Naive thymus-derived CD8-positive, alpha-beta T cell (primary cell): Measurements from ENCODE around the gene PKLR. TPM values are rescaled to one million over a fixed set of nuclear protein-coding genes. Genes with fewer than 3 reads are reported as not detected.
A peak's percentile ranks its signal among the peaks of the same experiment; 100 is the strongest.

ENCODE experiments used
- ATAC-seq, 2 donors: fragments of 150-1000 bp; cut with Tn5 transposase in 1 of 2; sonication (Bioruptor Pico), chemical (Tn5 transposase) in 1 of 2; 1 replicate in 1 of 2; 2 replicates in 1 of 2; pipeline ENCODE4 v1.10.0; 2021; ENCODE audit warnings: mild to moderate bottlenecking in 2 of 2, moderate library complexity in 2 of 2
- POLR2A ChIA-PET: fragments of 350-600 bp; sonication (Branson Sonifier 250); formaldehyde crosslinking; loops from one replicate; lab custom pipeline; 2021; ENCODE audit warnings: antibody characterized with exemption; lab: Charles Lee
- DNase-seq, 10 donors: peaks; one replicate each; pipeline versions ENCODE4 v3.0.0 to v3.0.0-alpha.2; 2020 to 2022
- H3K27ac Mint-ChIP-seq, 10 donors: one replicate each; pipeline ENCODE4 v1.8.0; 2020 to 2022; ENCODE audit warnings: mild to moderate bottlenecking in 10 of 10, mixed read lengths in 10 of 10, moderate library complexity in 4 of 10, inconsistent platforms in 1 of 10
- H3K27me3 Mint-ChIP-seq, 5 donors: one replicate each; pipeline ENCODE4 v1.8.0; 2021 to 2022; ENCODE audit warnings: mixed read lengths in 5 of 5
- H3K36me3 Mint-ChIP-seq, 3 donors: one replicate each; pipeline ENCODE4 v1.8.0; 2020 to 2022; ENCODE audit warnings: mixed read lengths in 3 of 3, mild to moderate bottlenecking in 2 of 3, inconsistent platforms in 1 of 3
- H3K4me1 Mint-ChIP-seq, 4 donors: one replicate each; pipeline ENCODE4 v1.8.0; 2021 to 2022; ENCODE audit warnings: mixed read lengths in 4 of 4
- H3K4me3 Mint-ChIP-seq, 10 donors: one replicate each; pipeline ENCODE4 v1.8.0; 2020 to 2022; ENCODE audit warnings: mild to moderate bottlenecking in 10 of 10, mixed read lengths in 10 of 10, moderate library complexity in 6 of 10, inconsistent platforms in 1 of 10
- H3K9me3 Mint-ChIP-seq, 9 donors: one replicate each; pipeline ENCODE4 v1.8.0; 2020 to 2022; ENCODE audit warnings: mixed read lengths in 9 of 9, mild to moderate bottlenecking in 3 of 9, inconsistent platforms in 1 of 9, moderate library complexity in 1 of 9
- polyA plus RNA-seq, 3 donors: library from polyadenylated mRNA; unstranded; fragments of 300-500 nt; fragmentation: Illumina TruSeq; gene quantifications; one replicate each; pipeline ENCODE4 v1.2.3, GENCODE V29; 2021
- total RNA-seq, 8 experiments: library from RNA in 2 of 8; stranded (reverse) in 2 of 8; gene quantifications; one replicate each; pipeline ENCODE4 v1.2.3 and lab custom pipeline; 2021 to 2026

PKLR gene
- total and polyA plus RNA-seq, 5 experiments from 2014 or later, result not detected

DNA sequence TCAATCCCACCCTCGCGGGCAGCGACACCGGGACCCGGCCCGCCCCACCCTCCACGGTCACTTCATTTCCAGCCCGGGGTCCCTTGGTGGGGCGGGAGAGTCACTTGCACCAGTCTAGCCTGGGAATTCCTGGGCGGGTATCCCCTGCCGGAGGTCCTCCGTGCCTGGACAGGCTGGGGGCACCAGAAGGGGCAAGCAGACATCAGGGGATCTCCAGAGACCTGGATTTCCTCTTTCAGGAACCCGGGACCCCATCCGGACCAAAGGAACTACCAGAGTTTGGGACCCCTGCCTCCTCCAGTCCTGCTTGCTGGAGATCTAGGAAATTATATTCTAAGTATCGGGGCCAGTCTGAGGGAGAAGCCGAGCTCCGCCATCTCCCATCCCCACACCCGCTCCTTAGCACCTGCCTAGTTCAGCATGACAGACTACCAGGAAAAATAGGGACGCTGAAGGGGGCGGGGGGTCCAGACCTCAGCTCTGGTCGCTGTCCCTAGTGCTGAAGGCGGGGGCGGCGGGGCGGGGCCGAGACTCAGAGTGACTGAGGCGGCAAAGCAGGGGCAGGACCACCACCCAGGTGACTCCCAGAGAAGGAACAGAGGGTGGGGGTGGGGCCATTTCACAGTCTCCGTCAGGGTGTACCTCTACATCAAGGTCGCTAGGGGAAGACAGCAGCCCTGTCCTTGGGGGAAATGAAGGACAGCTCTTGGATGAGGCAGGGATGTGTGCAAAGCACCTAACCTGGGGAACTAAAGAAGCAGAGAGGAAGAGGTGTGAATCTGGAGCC lies 23.1 kb downstream of the PKLR start:
- no peaks in the 10 kb centered on the region for H3K36me3 Mint-ChIP-seq
- DNase-seq (peak; percentile 61 to 89 (median 78)), ATAC-seq (peak; percentile 40 to 69)
- H3K4me3 Mint-ChIP-seq, result peak overlapping the region; percentile 60 to 83 (median 74)
- H3K4me1 Mint-ChIP-seq, result peaks cover 12 to 34% (median 29%) of the 10 kb centered on the region in 4 donors
- no peaks in the 10 kb centered on the region for H3K27me3 Mint-ChIP-seq
- H3K9me3 Mint-ChIP-seq, result no peaks in the 10 kb centered on the region
- POLR2A ChIA-PET, result interaction anchor here (0.8 to 1.3 kb wide), 3 partner anchors 34 to 46 kb away, joined by 3 to 4 read pairs (median 3); no protein-coding TSS in a partner anchor
- H3K27ac Mint-ChIP-seq, result peak overlapping the region in 8 of 10 donors; percentile 5 to 88 (median 46)

DNA sequence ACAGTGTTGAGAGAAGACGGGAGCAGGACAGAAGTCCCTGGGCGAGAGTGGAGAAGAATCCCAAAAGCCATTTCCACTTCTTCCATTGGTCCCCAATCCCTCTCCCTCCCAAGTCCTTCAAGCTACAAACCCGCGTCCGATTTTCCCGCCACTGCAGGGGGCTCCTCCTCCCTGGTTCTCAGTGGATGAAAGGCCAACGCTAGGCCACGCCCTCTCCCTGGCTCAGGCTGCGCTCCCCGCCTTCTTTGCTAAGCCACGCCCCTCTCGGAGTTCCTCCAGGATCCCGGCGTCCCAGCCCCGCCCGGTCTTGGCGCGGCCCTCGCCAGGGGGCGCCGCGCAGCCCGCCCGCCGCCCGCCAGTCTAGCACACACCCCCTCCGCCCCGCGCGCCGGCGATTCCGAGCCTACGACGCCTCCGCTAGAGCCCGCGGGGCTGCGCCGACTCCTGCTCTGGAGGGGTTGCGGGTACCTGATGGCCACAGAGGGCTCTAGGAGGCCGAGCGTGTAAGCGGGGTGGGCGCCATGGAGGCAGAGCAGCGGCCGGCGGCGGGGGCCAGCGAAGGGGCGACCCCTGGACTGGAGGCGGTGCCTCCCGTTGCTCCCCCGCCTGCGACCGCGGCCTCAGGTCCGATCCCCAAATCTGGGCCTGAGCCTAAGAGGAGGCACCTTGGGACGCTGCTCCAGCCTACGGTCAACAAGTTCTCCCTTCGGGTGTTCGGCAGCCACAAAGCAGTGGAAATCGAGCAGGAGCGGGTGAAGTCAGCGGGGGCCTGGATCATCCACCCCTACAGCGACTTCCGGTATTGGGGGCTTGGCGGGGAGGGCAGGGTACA lies 24.0 kb downstream of the PKLR start, which contains the start of gene HCN3:
Gene HCN3, plus strand, starts transcription at position 394 of the 832 bp plus-strand sequence. Its CDS starts 128 bp downstream, at position 522.
- ATAC-seq (peak; percentile 34 to 62), DNase-seq (peak; percentile 68 to 94 (median 82))
- no peaks in the 10 kb centered on the region for H3K27me3 Mint-ChIP-seq
- peaks cover 16 to 42% (median 36%) of the 10 kb centered on the region in 4 donors for H3K4me1 Mint-ChIP-seq
- POLR2A ChIA-PET, result interaction anchor here (1.2 to 5.9 kb wide), 3 partner anchors 22 to 46 kb away, joined by 4 to 30 read pairs (median 4); partner anchors contain the start of gene ENTREP3
- no peaks in the 10 kb centered on the region for H3K36me3 Mint-ChIP-seq
- H3K27ac Mint-ChIP-seq, result peak within 1 kb of the TSS in 8 of 10 donors; percentile 23 to 88 (median 67)
- H3K4me3 Mint-ChIP-seq, result peak within 1 kb of the TSS; percentile 68 to 84 (median 78)
- no peaks in the 10 kb centered on the region for H3K9me3 Mint-ChIP-seq

DNA sequence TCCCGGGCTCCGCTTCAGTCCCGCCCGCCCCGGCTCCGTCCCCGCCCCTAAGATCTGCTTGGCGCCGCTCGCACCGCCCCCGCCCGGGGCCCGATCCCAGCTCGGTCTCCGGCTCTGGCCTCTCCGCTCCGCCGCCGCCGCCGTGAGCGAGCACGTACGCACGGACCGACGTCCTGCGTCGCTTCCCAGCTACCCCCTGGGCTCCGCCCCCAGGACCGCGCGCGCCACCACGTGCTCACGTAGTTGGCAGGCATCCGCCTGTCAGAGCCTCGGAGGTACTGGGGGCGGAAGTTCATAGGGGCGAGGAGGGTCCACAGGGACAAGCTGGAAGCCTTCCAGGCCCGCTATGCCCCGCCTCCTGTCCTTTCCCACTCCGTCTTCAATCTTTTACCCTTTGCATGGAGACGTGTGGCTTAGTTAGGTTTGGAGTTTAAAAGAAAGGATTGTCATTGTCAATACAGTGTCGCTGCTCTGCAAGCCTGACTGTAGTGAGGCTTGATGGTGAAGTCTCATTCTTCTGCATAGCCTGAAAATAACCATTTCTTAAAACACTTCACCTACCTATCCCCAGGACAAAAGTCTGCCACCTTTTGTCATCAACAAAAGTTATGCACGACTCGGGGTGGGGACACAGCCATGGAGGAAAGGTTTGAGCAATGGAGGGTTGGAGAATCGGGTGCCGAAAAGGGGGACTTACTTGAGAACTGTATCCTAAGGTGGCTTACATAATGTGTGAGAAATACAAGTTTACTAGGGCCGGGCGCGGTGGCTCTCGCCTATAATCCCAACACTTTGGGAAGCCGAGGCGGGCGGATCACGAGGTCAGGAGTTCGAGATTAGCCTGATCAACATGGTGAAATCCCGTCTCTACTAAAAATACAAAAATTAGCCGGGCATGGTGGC lies 27.6 kb downstream of the PKLR start, which contains the start of gene CLK2:
Gene CLK2, minus strand, starts transcription at position 162 of the 903 bp plus-strand sequence. CDS start 2,527 bp downstream, outside the sequence.
- Mint-ChIP-seq H3K36me3 (peaks cover 0 to 30% (median 0%) of the 10 kb centered on the region in 3 donors), H3K27me3 (no peaks in the 10 kb centered on the region), H3K27ac (peak within 1 kb of the TSS; percentile 92 to 99 (median 95)), H3K4me1 (peaks cover 16 to 58% (median 50%) of the 10 kb centered on the region in 4 donors), H3K4me3 (peak within 1 kb of the TSS; percentile 90 to 99 (median 94)), H3K9me3 (no peaks in the 10 kb centered on the region)
- peak; percentile 86 to 96 (median 92) for DNase-seq
- peak; percentile 79 to 88 for ATAC-seq
- POLR2A ChIA-PET, result interaction anchor here (0.5 to 5.9 kb wide), 19 partner anchors 10 to 1285 kb away, joined by 3 to 39 read pairs (median 4); partner anchors contain the start of genes ENTREP3, FDPS, MSTO1 and MTX1

GRCh38 chr1:155272466-155273342 lies 28.5 kb downstream of the PKLR start:
- Mint-ChIP-seq H3K4me3 (peak overlapping the region; percentile 90 to 99 (median 94)), H3K4me1 (peaks cover 16 to 53% (median 46%) of the 10 kb centered on the region in 4 donors), H3K27ac (peak overlapping the region; percentile 92 to 99 (median 94)), H3K27me3 (no peaks in the 10 kb centered on the region), H3K36me3 (peaks cover 0 to 39% (median 2%) of the 10 kb centered on the region in 3 donors), H3K9me3 (no peaks in the 10 kb centered on the region)
- ATAC-seq (peak; percentile 32 to 39), DNase-seq (peak in 2 of 10 donors; percentile 23 to 30)
- POLR2A ChIA-PET, result interaction anchor here (0.5 to 5.9 kb wide), 20 partner anchors 9 to 1284 kb away, joined by 3 to 39 read pairs (median 4); partner anchors contain the start of genes ENTREP3, FDPS, MSTO1 and MTX1

- peaks cover 0 to 69% (median 9%) of the 10 kb centered on the region in 3 donors for H3K36me3 Mint-ChIP-seq
- H3K27ac Mint-ChIP-seq, result peak overlapping the region in 1 of 10 donors; percentile 47
- no peak overlapping the region for H3K4me3 Mint-ChIP-seq
- no peak for ATAC-seq
- H3K9me3 Mint-ChIP-seq, result no peaks in the 10 kb centered on the region
- peaks cover 10 to 35% (median 31%) of the 10 kb centered on the region in 4 donors for H3K4me1 Mint-ChIP-seq
- H3K27me3 Mint-ChIP-seq, result no peaks in the 10 kb centered on the region
- DNase-seq, result no peak
- POLR2A ChIA-PET, result no interaction called here
Observed at GRCh38 chr1:155269381-155269780, 31.9 kb downstream of the PKLR start.

DNA sequence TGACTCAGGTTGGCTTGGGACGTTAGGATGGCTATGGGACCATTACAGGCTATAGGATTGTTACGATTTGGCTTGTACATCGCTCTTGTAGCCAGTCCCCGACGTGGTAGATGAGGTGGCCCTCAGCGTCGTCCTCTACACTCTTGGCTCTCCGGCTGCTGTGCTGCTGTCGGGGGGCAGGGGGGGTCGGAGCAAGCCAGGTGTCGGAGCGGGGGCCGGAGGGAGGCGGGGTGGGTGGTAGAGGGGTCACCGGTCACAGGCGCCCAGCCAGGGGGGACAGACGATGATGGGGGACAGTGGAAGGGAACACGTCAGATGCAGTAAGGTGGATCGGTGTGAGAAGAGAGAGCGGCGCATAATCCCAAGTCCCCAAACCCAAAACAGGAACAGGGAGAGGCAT lies 32.6 kb downstream of the PKLR start:
- Mint-ChIP-seq H3K9me3 (no peaks in the 10 kb centered on the region), H3K4me1 (peaks cover 10 to 34% (median 28%) of the 10 kb centered on the region in 4 donors), H3K27me3 (no peaks in the 10 kb centered on the region), H3K4me3 (no peak overlapping the region), H3K27ac (no peak overlapping the region), H3K36me3 (peaks cover 0 to 77% (median 12%) of the 10 kb centered on the region in 3 donors)
- POLR2A ChIA-PET, result no interaction called here
- DNase-seq (no peak), ATAC-seq (no peak)

DNA sequence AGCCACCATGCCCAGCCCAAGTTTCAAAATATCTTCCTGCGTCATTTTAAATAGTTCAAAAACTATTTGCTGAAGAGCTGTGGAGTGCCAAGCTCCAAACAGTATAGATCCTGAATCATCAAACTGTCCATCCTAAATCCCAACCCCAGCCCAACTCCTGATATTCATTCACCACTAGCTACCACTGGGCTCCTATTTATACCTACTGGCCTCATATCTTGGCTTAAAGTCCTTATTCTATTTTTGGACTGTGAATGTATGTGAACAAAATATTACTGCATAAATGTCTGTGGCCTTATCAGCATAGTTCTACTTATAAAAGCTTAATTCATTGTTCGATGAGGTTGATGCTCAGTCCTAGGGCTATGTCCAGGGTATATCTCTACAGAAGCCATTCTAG lies 33.9 kb downstream of the PKLR start:
- ATAC-seq (no peak), DNase-seq (no peak)
- Mint-ChIP-seq H3K4me1 (peaks cover 5 to 32% (median 21%) of the 10 kb centered on the region in 4 donors), H3K36me3 (peaks cover 0 to 78% (median 12%) of the 10 kb centered on the region in 3 donors), H3K27me3 (no peaks in the 10 kb centered on the region), H3K4me3 (no peak overlapping the region), H3K9me3 (no peaks in the 10 kb centered on the region), H3K27ac (peak overlapping the region in 3 of 10 donors; percentile 25 to 46 (median 46))
- POLR2A ChIA-PET, result interaction anchor here (0.7 to 1.4 kb wide), 2 partner anchors 15 to 296 kb away, joined by 3 to 5 read pairs; partner anchors contain the start of gene ASH1L

DNA sequence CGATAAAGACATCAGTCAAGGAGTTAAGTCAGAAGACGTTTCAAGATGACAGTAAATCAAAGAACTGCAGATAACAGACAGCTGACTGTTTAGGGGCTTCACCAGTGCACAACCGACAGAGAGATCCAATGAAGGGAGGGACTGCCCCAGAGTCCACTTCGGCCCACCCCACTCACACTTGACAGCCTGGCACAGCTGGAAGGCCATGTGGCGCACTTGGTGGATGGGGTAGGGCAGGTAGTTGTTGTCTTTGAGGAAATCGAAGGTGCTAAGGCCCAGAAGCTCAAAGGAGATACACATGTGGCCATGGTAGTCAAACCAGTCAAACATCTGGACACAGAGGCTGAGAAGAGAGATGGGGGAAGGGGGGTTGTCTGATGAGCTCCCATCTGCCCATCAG lies 34.7 kb downstream of the PKLR start:
- H3K36me3 Mint-ChIP-seq, result peaks cover 0 to 79% (median 12%) of the 10 kb centered on the region in 3 donors
- H3K4me1 Mint-ChIP-seq, result peaks cover 12 to 34% (median 22%) of the 10 kb centered on the region in 4 donors
- POLR2A ChIA-PET, result interaction anchor here (1.3 to 1.4 kb wide), 2 partner anchors 11 to 297 kb away, joined by 3 to 6 read pairs; partner anchors contain the start of genes ASH1L and ENTREP3
- no peak overlapping the region for H3K4me3 Mint-ChIP-seq
- DNase-seq (no peak), ATAC-seq (no peak)
- H3K27me3 Mint-ChIP-seq, result no peaks in the 10 kb centered on the region
- peak overlapping the region in 2 of 10 donors; percentile 25 to 51 for H3K27ac Mint-ChIP-seq
- H3K9me3 Mint-ChIP-seq, result no peaks in the 10 kb centered on the region

DNA sequence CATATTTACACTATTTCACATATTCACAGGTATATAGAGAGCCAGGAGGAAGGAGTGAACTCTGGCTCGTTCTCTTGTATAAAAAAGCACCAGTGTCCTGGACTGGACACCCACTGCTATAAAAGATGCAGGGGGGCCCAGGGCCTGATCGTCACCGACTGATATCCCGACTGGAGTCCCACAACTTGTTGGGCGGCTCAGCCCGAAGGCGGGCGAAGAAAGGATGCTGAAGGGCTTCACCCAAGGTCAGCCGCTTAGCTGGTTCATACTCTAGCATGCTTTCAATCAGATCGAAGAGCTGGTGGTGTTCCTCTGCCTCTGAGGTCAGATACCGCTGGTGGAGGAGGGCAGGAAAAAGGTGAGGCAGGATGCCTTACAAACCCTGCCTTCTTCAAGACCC lies 38.2 kb downstream of the PKLR start:
- Mint-ChIP-seq H3K27ac (peak overlapping the region in 9 of 10 donors; percentile 38 to 99 (median 96)), H3K27me3 (no peaks in the 10 kb centered on the region), H3K36me3 (peaks cover 0 to 74% (median 14%) of the 10 kb centered on the region in 3 donors), H3K4me1 (peaks cover 21 to 36% (median 29%) of the 10 kb centered on the region in 4 donors), H3K9me3 (no peaks in the 10 kb centered on the region), H3K4me3 (peak overlapping the region; percentile 24 to 99 (median 94))
- POLR2A ChIA-PET, result interaction anchor here (0.8 to 1.6 kb wide), 4 partner anchors 10 to 18 kb away, joined by 3 to 9 read pairs (median 3); partner anchors contain the start of gene CLK2
- no peak for ATAC-seq
- no peak for DNase-seq
